Stimulated activated CD4-positive, alpha-beta T cell treated with anti-CD3 and anti-CD28 coated beads, Interleukin-4, amount 100 ng/mL, for 4 hours (primary cell): ENCODE data around the gene NEDD1.

Source experiments
- DNase-seq, 2 experiments: peaks; one replicate each; pipeline ENCODE4 v3.0.0-alpha.2; 2020

NEDD1 gene

GRCh38 chr12:96902076-96902475 lies 5.0 kb upstream of the NEDD1 start:
- DNase-seq: no peak

GRCh38 chr12:96906498-96906848 lies 584 bp upstream of the NEDD1 start:
- no peak for DNase-seq

- peak; percentile 7 to 50 for DNase-seq
These were observed 790 bp downstream of the NEDD1 start for GRCh38 chr12:96907671-96908422.

- no peak for DNase-seq
These were observed 1.3 kb downstream of the NEDD1 start for GRCh38 chr12:96908423-96908675.

GRCh38 chr12:96912261-96912660 lies 5.2 kb downstream of the NEDD1 start:
- no peak for DNase-seq

GRCh38 chr12:96912943-96913342 lies 5.9 kb downstream of the NEDD1 start:
- no peak for DNase-seq

GRCh38 chr12:96919510-96920210 lies 12.6 kb downstream of the NEDD1 start:
- DNase-seq: no peak

GRCh38 chr12:96948782-96949181 lies 41.7 kb downstream of the NEDD1 start:
- no peak for DNase-seq

- DNase-seq: no peak
These were observed 72.5 kb downstream of the NEDD1 start for GRCh38 chr12:96979532-96979931.

GRCh38 chr12:96980991-96981414 lies 73.9 kb downstream of the NEDD1 start:
- DNase-seq: no peak

- DNase-seq: no peak
These were observed 74.9 kb downstream of the NEDD1 start for GRCh38 chr12:96981911-96982310.

GRCh38 chr12:96982671-96983070 lies 75.6 kb downstream of the NEDD1 start:
- no peak for DNase-seq

GRCh38 chr12:96985515-96986362 lies 78.7 kb downstream of the NEDD1 start:
- peak; percentile 27 to 40 for DNase-seq

- DNase-seq: no peak
These were observed 79.9 kb downstream of the NEDD1 start for GRCh38 chr12:96986883-96987523.

- DNase-seq: no peak
These were observed 81.9 kb downstream of the NEDD1 start for GRCh38 chr12:96988919-96989318.

GRCh38 chr12:96989916-96990315 lies 82.9 kb downstream of the NEDD1 start:
- DNase-seq: no peak

GRCh38 chr12:96994900-96995299 lies 87.8 kb downstream of the NEDD1 start:
- DNase-seq: no peak

- DNase-seq: no peak
These were observed 88.8 kb downstream of the NEDD1 start for GRCh38 chr12:96995861-96996260.

- no peak for DNase-seq
These were observed 90.9 kb downstream of the NEDD1 start for GRCh38 chr12:96997797-96998484.

- DNase-seq: no peak
These were observed 96.2 kb downstream of the NEDD1 start for GRCh38 chr12:97003276-97003675.
